ENCODE data around the gene DNAJC1.
"Not testable (repeated sequence)": the region's sequence is repeated elsewhere in the genome, so short reads cannot be mapped to it uniquely, and the experiment has no call there.

DNAJC1 gene

GRCh38 chr10:21899736-21900135, 103.8 kb downstream of the DNAJC1 start:
- DNase-seq (ENCODE audit: low spot score) = no peak

- DNase-seq (ENCODE audit: low spot score) = no peak
Measured at GRCh38 chr10:21895932-21896331, 107.6 kb downstream of the DNAJC1 start.

- DNase-seq (ENCODE audit: low spot score) = no peak
Measured at GRCh38 chr10:21894648-21895342, 108.7 kb downstream of the DNAJC1 start.

GRCh38 chr10:21891439-21891838, 112.1 kb downstream of the DNAJC1 start:
- DNase-seq (ENCODE audit: low spot score) = no peak

- DNase-seq (ENCODE audit: low spot score) = no peak
Measured at GRCh38 chr10:21889477-21890275, 113.9 kb downstream of the DNAJC1 start.

GRCh38 chr10:21888959-21889358, 114.6 kb downstream of the DNAJC1 start:
- DNase-seq (ENCODE audit: low spot score) = no peak

GRCh38 chr10:21885940-21886339, 117.6 kb downstream of the DNAJC1 start:
- DNase-seq (ENCODE audit: low spot score) = no peak

GRCh38 chr10:21873198-21873597, 130.3 kb downstream of the DNAJC1 start:
- no peak for DNase-seq (ENCODE audit: low spot score)

GRCh38 chr10:21872771-21873170, 130.8 kb downstream of the DNAJC1 start:
- DNase-seq (ENCODE audit: low spot score) = not testable (repeated sequence)

GRCh38 chr10:21870849-21871248, 132.7 kb downstream of the DNAJC1 start:
- DNase-seq (ENCODE audit: low spot score) = no peak

GRCh38 chr10:21869087-21869486, 134.4 kb downstream of the DNAJC1 start:
- not testable (repeated sequence) for DNase-seq (ENCODE audit: low spot score)

GRCh38 chr10:21860718-21861117, 142.8 kb downstream of the DNAJC1 start:
- no peak for DNase-seq (ENCODE audit: low spot score)

GRCh38 chr10:21858455-21858854, 145.1 kb downstream of the DNAJC1 start:
- no peak for DNase-seq (ENCODE audit: low spot score)

- no peak for DNase-seq (ENCODE audit: low spot score)
Measured at GRCh38 chr10:21849607-21850006, 153.9 kb downstream of the DNAJC1 start.

- DNase-seq (ENCODE audit: low spot score) = no peak
Measured at GRCh38 chr10:21843645-21844044, 159.9 kb downstream of the DNAJC1 start.

GRCh38 chr10:21841273-21841672, 162.3 kb downstream of the DNAJC1 start:
- not testable (repeated sequence) for DNase-seq (ENCODE audit: low spot score)

- not testable (repeated sequence) for DNase-seq (ENCODE audit: low spot score)
Measured at GRCh38 chr10:21837487-21837886, 166.0 kb downstream of the DNAJC1 start.

GRCh38 chr10:21834574-21834973, 169.0 kb downstream of the DNAJC1 start:
- not testable (repeated sequence) for DNase-seq (ENCODE audit: low spot score)

GRCh38 chr10:21832821-21833130, 170.8 kb downstream of the DNAJC1 start:
- no peak for DNase-seq (ENCODE audit: low spot score)

- no peak for DNase-seq (ENCODE audit: low spot score)
Measured at GRCh38 chr10:21831986-21832820, 171.3 kb downstream of the DNAJC1 start.

GRCh38 chr10:21830037-21830436, 173.5 kb downstream of the DNAJC1 start:
- no peak for DNase-seq (ENCODE audit: low spot score)

- DNase-seq (ENCODE audit: low spot score) = no peak
Measured at GRCh38 chr10:21827308-21827707, 176.2 kb downstream of the DNAJC1 start.

GRCh38 chr10:21826725-21827124, 176.8 kb downstream of the DNAJC1 start:
- no peak for DNase-seq (ENCODE audit: low spot score)
